Endothelial cell of umbilical vein (primary cell): ENCODE measurements around the gene AMZ2.

Experiments
- CTCF ChIP-seq, 2 donors: IDR thresholded peaks; 1 replicate in 1 of 2; 2 replicates in 1 of 2; pipeline ENCODE4 v1.5.1; 2011; ENCODE audit warnings: low read length in 2 of 2, mild to moderate bottlenecking in 2 of 2, moderate library complexity in 2 of 2, control low read depth in 1 of 2, inconsistent platforms in 1 of 2, low read depth in 1 of 2; ENCODE audit not compliant: insufficient read depth in 1 of 2; ENCODE audit errors: extremely low read depth in 1 of 2
- EZH2 ChIP-seq: IDR thresholded peaks from 2 replicates; pipeline ENCODE4 v1.6.1; 2012; ENCODE audit warnings: borderline replicate concordance, low read depth, mild to moderate bottlenecking, moderate library complexity, low read length, inconsistent platforms; ENCODE audit not compliant: severe bottlenecking
- GATA2 ChIP-seq: IDR thresholded peaks from 2 replicates; pipeline ENCODE4 v1.7.0; 2011; ENCODE audit warnings: low read depth, mild to moderate bottlenecking, moderate library complexity, mixed read lengths, low read length; ENCODE audit not compliant: insufficient read length, insufficient read depth
- JUN ChIP-seq: IDR thresholded peaks from 2 replicates; pipeline ENCODE4 v1.6.1; 2011; ENCODE audit warnings: borderline replicate concordance, low read depth; ENCODE audit not compliant: insufficient read length, insufficient read depth
- MAX ChIP-seq: IDR thresholded peaks from 2 replicates; pipeline ENCODE4 v1.6.1; 2011; ENCODE audit not compliant: insufficient read depth, insufficient read length
- MYC ChIP-seq: IDR thresholded peaks from one replicate; pipeline ENCODE4 v1.6.1; 2011; ENCODE audit warnings: mild to moderate bottlenecking, low read depth, low read length
- POLR2A ChIP-seq: IDR thresholded peaks from 2 replicates; pipeline ENCODE4 v1.6.1; 2012; ENCODE audit warnings: low read depth, mild to moderate bottlenecking, control low read depth, low read length
- POLR2AphosphoS5 ChIP-seq: IDR thresholded peaks from 2 replicates; pipeline ENCODE4 v1.6.1; 2012; ENCODE audit warnings: low read depth, mild to moderate bottlenecking, control low read depth, low read length, moderate library complexity; ENCODE audit not compliant: insufficient read depth

- no peak for TF ChIP-seq POLR2A
- peak in 1 of 2 donors; percentile 1 for TF ChIP-seq CTCF (IDR thresholded peaks at IDR 0.05; ENCODE audit: extremely low read depth in 1 of 2, insufficient read depth in 1 of 2, low read depth in 1 of 2, low read length in 2 of 2)
- no peak for TF ChIP-seq EZH2
- no peak for TF ChIP-seq GATA2
- no peak for TF ChIP-seq MAX
- no peak for TF ChIP-seq POLR2AphosphoS5
- TF ChIP-seq MYC, result no peak
- no peak for TF ChIP-seq JUN
These were observed 44.8 kb downstream of the AMZ2 start for GRCh38 chr17:68292689-68293040.
